AG04450 (cell line): ENCODE results near the gene AP2A2. TPM values are rescaled to one million over a fixed set of nuclear protein-coding genes. Genes with fewer than 3 reads are reported as not detected.

ENCODE experiments used
- CTCF ChIA-PET: fragments of 300-600, 350-600 bp; formaldehyde crosslinking; extraction: SDS; loops from one replicate; lab custom pipeline; 2022; ENCODE audit warnings: antibody characterized with exemption, inconsistent platforms; lab: Charles Lee
- POLR2A ChIA-PET: fragments of 350-600 bp; formaldehyde crosslinking; extraction: SDS; loops from one replicate; lab custom pipeline; 2021; ENCODE audit warnings: antibody characterized with exemption, inconsistent platforms; lab: Yijun Ruan, JAX
- DNase-seq: peaks from one replicate; pipeline ENCODE4 v3.0.0-alpha.2; 2011; ENCODE audit warnings: low read depth, low spot score
- H3K27ac ChIP-seq: one replicate; pipeline ENCODE4 v1.5.1; 2012; ENCODE audit warnings: low read depth, low read length, control low read depth
- H3K27me3 ChIP-seq: one replicate; pipeline ENCODE4 v1.6.0; 2012; ENCODE audit warnings: low read length; ENCODE audit not compliant: control insufficient read depth, insufficient read depth
- H3K4me3 ChIP-seq: 2 replicates; pipeline ENCODE4 v1.5.1; 2011; ENCODE audit warnings: mild to moderate bottlenecking, low read depth, low read length, control low read depth
- H3K9me3 ChIP-seq: 2 replicates; pipeline ENCODE4 v1.5.1; 2012; ENCODE audit warnings: low read length; ENCODE audit not compliant: control insufficient read depth, insufficient read depth
- CTCF ChIP-seq: IDR thresholded peaks from 2 replicates; pipeline ENCODE4 v1.5.1; 2011; ENCODE audit warnings: low read depth, low read length, control low read depth, inconsistent platforms
- polyA plus RNA-seq: library from polyadenylated mRNA; depleted of rRNA; stranded (reverse); fragments of >200 nt; gene quantifications from 2 replicates; pipeline ENCODE4 v1.2.3, GENCODE V29; 2011

The AP2A2 gene
- polyA plus RNA-seq, 1 experiment, result 54.2 TPM

- ChIA-PET CTCF (interaction anchor here (0.6 kb wide), 1 partner anchor 147 kb away, joined by 3 read pairs; no protein-coding TSS in a partner anchor), POLR2A (no interaction called here)
These were observed 73.3 kb downstream of the AP2A2 start for GRCh38 chr11:999009-999408.

GRCh38 chr11:1000357-1001278 is 74.9 kb downstream of the AP2A2 start:
- no peak for DNase-seq
- ChIA-PET POLR2A (no interaction called here), CTCF (no interaction called here)
- no peaks in the 10 kb centered on the region for H3K27me3 ChIP-seq
- no peak overlapping the region for H3K4me3 ChIP-seq
- no peaks in the 10 kb centered on the region; the same call in 1 of the 2 replicates for H3K9me3 ChIP-seq
- H3K27ac ChIP-seq, result no peak overlapping the region
- no peak for TF ChIP-seq CTCF

More at GRCh38 chr11:999009-999408, 73.3 kb downstream of the AP2A2 start:
- TF ChIP-seq CTCF, result no peak
- Histone ChIP-seq H3K9me3 (no peaks in the 10 kb centered on the region; the same call in 1 of the 2 replicates), H3K4me3 (no peak overlapping the region), H3K27ac (no peak overlapping the region), H3K27me3 (no peaks in the 10 kb centered on the region)
- no peak for DNase-seq

GRCh38 chr11:1001617-1002405 is 76.1 kb downstream of the AP2A2 start:
- POLR2A ChIA-PET, result no interaction called here
- no peaks in the 10 kb centered on the region for H3K27me3 ChIP-seq
- H3K9me3 ChIP-seq, result no peaks in the 10 kb centered on the region
- no peak for TF ChIP-seq CTCF
- no peak overlapping the region for H3K4me3 ChIP-seq
- H3K27ac ChIP-seq, result no peak overlapping the region
- no peak for DNase-seq
- CTCF ChIA-PET, result no interaction called here

- Histone ChIP-seq H3K4me3 (no peak overlapping the region), H3K9me3 (no peaks in the 10 kb centered on the region), H3K27ac (no peak overlapping the region), H3K27me3 (no peaks in the 10 kb centered on the region)
- DNase-seq, result no peak
- CTCF ChIA-PET, result no interaction called here
- TF ChIP-seq CTCF, result no peak
- POLR2A ChIA-PET, result no interaction called here
These were observed 76.8 kb downstream of the AP2A2 start for GRCh38 chr11:1002406-1002984.
